Astrocyte (in vitro differentiated cells and primary cell): Measurements from ENCODE around the gene C3orf22. TPM values are rescaled to one million over a fixed set of nuclear protein-coding genes. Genes with fewer than 3 reads are reported as not detected.

Source experiments
- DNase-seq: peaks from one replicate; pipeline ENCODE4 v3.0.0-alpha.2; 2010; ENCODE audit warnings: low read depth
- FAIRE-seq: peaks from 2 replicates; lab custom pipeline; 2011; peaks lifted over from hg19 to GRCh38; lab: Jason Lieb, UNC
- H2AFZ ChIP-seq: 2 replicates; pipeline ENCODE4 v1.6.0; 2012; ENCODE audit warnings: low read depth, low read length, inconsistent platforms
- H3K27ac ChIP-seq: 2 replicates; pipeline ENCODE4 v1.5.1; 2011; ENCODE audit warnings: low read depth, low read length, inconsistent platforms
- H3K27me3 ChIP-seq: 2 replicates; pipeline ENCODE4 v1.6.0; 2011; ENCODE audit warnings: low read length, inconsistent platforms; ENCODE audit not compliant: insufficient read depth
- H3K36me3 ChIP-seq: 2 replicates; pipeline ENCODE4 v1.5.1; 2011; ENCODE audit warnings: low read length, inconsistent platforms; ENCODE audit not compliant: insufficient read depth
- H3K4me1 ChIP-seq: 2 replicates; pipeline ENCODE4 v1.5.1; 2011; ENCODE audit warnings: low read length, inconsistent platforms; ENCODE audit not compliant: insufficient read depth
- H3K4me2 ChIP-seq: 2 replicates; pipeline ENCODE4 v1.6.0; 2012; ENCODE audit warnings: low read length, inconsistent platforms
- H3K4me3 ChIP-seq: 2 replicates; pipeline ENCODE4 v1.5.1; 2011; ENCODE audit warnings: low read depth, mild to moderate bottlenecking, low read length, inconsistent platforms; ENCODE audit not compliant: insufficient read depth
- H3K79me2 ChIP-seq: 2 replicates; pipeline ENCODE4 v1.6.0; 2012; ENCODE audit warnings: mild to moderate bottlenecking, low read length, inconsistent platforms; ENCODE audit not compliant: insufficient read depth
- H3K9ac ChIP-seq: 2 replicates; pipeline ENCODE4 v1.6.0; 2012; ENCODE audit warnings: mild to moderate bottlenecking, low read length, inconsistent platforms
- H3K9me3 ChIP-seq: 2 replicates; pipeline ENCODE4 v1.5.1; 2012; ENCODE audit warnings: low read depth, mild to moderate bottlenecking, low read length, inconsistent platforms; ENCODE audit not compliant: insufficient read depth
- H4K20me1 ChIP-seq: 2 replicates; pipeline ENCODE4 v1.6.0; 2012; ENCODE audit warnings: low read length, inconsistent platforms; ENCODE audit not compliant: insufficient read depth
- H3K27ac Mint-ChIP-seq: one replicate; pipeline ENCODE4 v1.8.0; 2021; ENCODE audit warnings: mild to moderate bottlenecking, mixed read lengths; ENCODE audit not compliant: unreplicated experiment
- H3K27me3 Mint-ChIP-seq: one replicate; pipeline ENCODE4 v1.8.0; 2021; ENCODE audit warnings: low read depth, mixed read lengths; ENCODE audit not compliant: unreplicated experiment
- H3K36me3 Mint-ChIP-seq: one replicate; pipeline ENCODE4 v1.8.0; 2021; ENCODE audit warnings: low read depth, mixed read lengths; ENCODE audit not compliant: unreplicated experiment
- H3K4me1 Mint-ChIP-seq: one replicate; pipeline ENCODE4 v1.8.0; 2021; ENCODE audit warnings: low read depth, mixed read lengths; ENCODE audit not compliant: unreplicated experiment
- H3K4me3 Mint-ChIP-seq: one replicate; pipeline ENCODE4 v1.8.0; 2021; ENCODE audit warnings: mild to moderate bottlenecking, moderate library complexity, mixed read lengths; ENCODE audit not compliant: unreplicated experiment
- H3K9me3 Mint-ChIP-seq: one replicate; pipeline ENCODE4 v1.8.0; 2021; ENCODE audit warnings: mild to moderate bottlenecking, mixed read lengths; ENCODE audit not compliant: unreplicated experiment
- EZH2 ChIP-seq: IDR thresholded peaks from 2 replicates; pipeline ENCODE4 v1.6.1; 2012; ENCODE audit warnings: mild to moderate bottlenecking, low read length, inconsistent platforms; ENCODE audit not compliant: insufficient read depth
- total RNA-seq: library from RNA; stranded (reverse); gene quantifications from 2 replicates; pipeline ENCODE4 v1.2.1, GENCODE V29; 2021
- TF ChIP-seq, protein P1 (sequence below): IDR thresholded peaks from 2 replicates; pipeline ENCODE4 v1.5.1; 2011; ENCODE audit warnings: low read depth, mild to moderate bottlenecking, inconsistent platforms, low read length, moderate library complexity; ENCODE audit not compliant: insufficient read depth

The C3orf22 gene
- total RNA-seq, 1 donor from 2014 or later, result not detected

DNA sequence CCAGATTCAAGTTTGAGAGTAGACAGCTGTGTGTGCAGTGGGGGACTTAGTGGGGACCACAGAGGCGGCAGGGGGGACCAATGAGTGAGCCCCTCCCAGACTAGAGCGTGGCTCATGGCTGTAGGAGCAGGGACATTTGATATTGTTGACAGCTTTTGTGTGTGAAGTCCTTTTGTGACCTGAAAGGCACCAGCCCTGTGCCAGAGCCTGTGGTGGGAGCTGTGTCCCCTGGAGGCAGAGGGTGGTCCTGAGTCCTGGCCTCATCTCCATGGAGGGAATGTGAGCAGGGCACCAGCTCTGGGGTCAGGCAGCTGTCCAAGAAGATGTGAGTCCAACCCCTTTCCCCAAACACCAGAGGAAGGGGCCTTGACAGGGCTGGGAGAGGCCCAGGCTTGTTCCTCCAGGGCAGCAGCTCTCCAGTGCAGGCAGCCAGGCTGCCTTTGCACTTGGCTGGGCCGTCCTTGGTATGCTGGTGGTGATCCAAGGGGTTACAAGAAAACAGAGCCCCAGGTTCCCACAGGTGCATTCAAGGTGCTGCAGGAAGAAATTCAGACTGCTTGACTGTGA is 10.1 kb upstream of the C3orf22 start:
- Histone ChIP-seq H4K20me1 (no peaks in the 10 kb centered on the region), H3K79me2 (no peaks in the 10 kb centered on the region), H3K36me3 (no peaks in the 10 kb centered on the region), H3K9me3 (no peaks in the 10 kb centered on the region), H3K9ac (no peak overlapping the region), H3K4me2 (no peak overlapping the region), H3K27me3 (peaks cover 11% of the 10 kb centered on the region), H3K4me1 (no peaks in the 10 kb centered on the region), H3K27ac (no peak overlapping the region), H2AFZ (no peak overlapping the region), H3K4me3 (no peak overlapping the region)
- peaks cover 2% of the 10 kb centered on the region for H3K9me3 Mint-ChIP-seq
- TF ChIP-seq, protein P1, sequence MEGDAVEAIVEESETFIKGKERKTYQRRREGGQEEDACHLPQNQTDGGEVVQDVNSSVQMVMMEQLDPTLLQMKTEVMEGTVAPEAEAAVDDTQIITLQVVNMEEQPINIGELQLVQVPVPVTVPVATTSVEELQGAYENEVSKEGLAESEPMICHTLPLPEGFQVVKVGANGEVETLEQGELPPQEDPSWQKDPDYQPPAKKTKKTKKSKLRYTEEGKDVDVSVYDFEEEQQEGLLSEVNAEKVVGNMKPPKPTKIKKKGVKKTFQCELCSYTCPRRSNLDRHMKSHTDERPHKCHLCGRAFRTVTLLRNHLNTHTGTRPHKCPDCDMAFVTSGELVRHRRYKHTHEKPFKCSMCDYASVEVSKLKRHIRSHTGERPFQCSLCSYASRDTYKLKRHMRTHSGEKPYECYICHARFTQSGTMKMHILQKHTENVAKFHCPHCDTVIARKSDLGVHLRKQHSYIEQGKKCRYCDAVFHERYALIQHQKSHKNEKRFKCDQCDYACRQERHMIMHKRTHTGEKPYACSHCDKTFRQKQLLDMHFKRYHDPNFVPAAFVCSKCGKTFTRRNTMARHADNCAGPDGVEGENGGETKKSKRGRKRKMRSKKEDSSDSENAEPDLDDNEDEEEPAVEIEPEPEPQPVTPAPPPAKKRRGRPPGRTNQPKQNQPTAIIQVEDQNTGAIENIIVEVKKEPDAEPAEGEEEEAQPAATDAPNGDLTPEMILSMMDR, result no peak
- no peak for TF ChIP-seq EZH2
- FAIRE-seq (no peak), DNase-seq (no peak)
- peaks cover 29% of the 10 kb centered on the region for H3K27me3 Mint-ChIP-seq
- no peaks in the 10 kb centered on the region for H3K4me1 Mint-ChIP-seq
- no peak overlapping the region for H3K27ac Mint-ChIP-seq
- H3K4me3 Mint-ChIP-seq, result no peak overlapping the region
- H3K36me3 Mint-ChIP-seq, result peaks cover 2% of the 10 kb centered on the region

GRCh38 chr3:126567696-126568438 is 9.1 kb upstream of the C3orf22 start:
- Histone ChIP-seq H3K4me1 (no peaks in the 10 kb centered on the region), H2AFZ (no peak overlapping the region), H3K27ac (no peak overlapping the region), H4K20me1 (no peaks in the 10 kb centered on the region), H3K27me3 (peaks cover 19% of the 10 kb centered on the region), H3K79me2 (no peaks in the 10 kb centered on the region), H3K36me3 (no peaks in the 10 kb centered on the region), H3K4me2 (no peak overlapping the region), H3K9ac (no peak overlapping the region), H3K4me3 (no peak overlapping the region), H3K9me3 (no peaks in the 10 kb centered on the region)
- no peak for TF ChIP-seq EZH2
- TF ChIP-seq, protein P1, result no peak
- Mint-ChIP-seq H3K9me3 (peaks cover 2% of the 10 kb centered on the region), H3K36me3 (no peaks in the 10 kb centered on the region), H3K4me1 (no peaks in the 10 kb centered on the region), H3K4me3 (no peak overlapping the region), H3K27me3 (peaks cover 21% of the 10 kb centered on the region), H3K27ac (no peak overlapping the region)
- FAIRE-seq (no peak), DNase-seq (no peak)

DNA sequence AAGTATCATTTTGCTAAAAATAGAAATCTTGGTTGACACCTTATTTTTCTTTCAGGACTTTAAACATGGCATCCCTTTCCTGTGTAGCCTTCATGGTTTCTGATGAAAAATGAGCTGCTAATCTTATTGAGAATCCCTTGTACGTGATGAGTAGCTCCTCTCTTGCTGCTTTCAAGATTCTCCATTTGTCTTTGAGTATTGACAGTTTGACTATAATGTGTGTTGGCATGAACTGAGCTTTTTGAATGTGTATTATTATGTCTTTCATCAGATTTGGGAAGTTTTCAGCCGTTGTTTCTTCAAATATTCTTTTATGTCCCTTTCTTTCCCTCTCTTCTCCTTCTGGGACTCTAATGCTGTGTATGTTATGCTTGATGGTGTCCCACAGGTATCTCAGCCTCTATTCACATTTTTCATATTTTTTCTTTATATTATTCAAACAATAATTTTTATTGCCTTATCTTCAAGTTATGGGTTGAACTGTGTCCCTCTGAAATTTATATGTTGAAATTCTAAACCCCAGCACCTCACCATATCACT is 4.1 kb upstream of the C3orf22 start:
- H3K9ac ChIP-seq, result no peak overlapping the region
- H3K4me1 Mint-ChIP-seq, result no peaks in the 10 kb centered on the region
- H3K27ac ChIP-seq, result no peak overlapping the region
- no peaks in the 10 kb centered on the region for H3K9me3 ChIP-seq
- H3K4me1 ChIP-seq, result no peaks in the 10 kb centered on the region
- DNase-seq (no peak), FAIRE-seq (no peak)
- no peak overlapping the region for H3K4me3 ChIP-seq
- H3K27me3 Mint-ChIP-seq, result peaks cover 11% of the 10 kb centered on the region
- no peak overlapping the region for H3K27ac Mint-ChIP-seq
- H2AFZ ChIP-seq, result no peak overlapping the region
- H3K27me3 ChIP-seq, result peaks cover 32% of the 10 kb centered on the region
- H3K79me2 ChIP-seq, result no peaks in the 10 kb centered on the region
- no peaks in the 10 kb centered on the region for H3K36me3 ChIP-seq
- TF ChIP-seq, protein P1, result no peak
- no peak for TF ChIP-seq EZH2
- peaks cover 4% of the 10 kb centered on the region for H3K9me3 Mint-ChIP-seq
- no peaks in the 10 kb centered on the region for H3K36me3 Mint-ChIP-seq
- H3K4me2 ChIP-seq, result no peak overlapping the region
- no peak overlapping the region for H3K4me3 Mint-ChIP-seq
- no peaks in the 10 kb centered on the region for H4K20me1 ChIP-seq
